HG03575 (cell line): Measurements from ENCODE around the gene CRYGN.

Source experiments
- ATAC-seq: cut with Tn5 transposase; IDR thresholded peaks from one replicate; pipeline ENCODE4 v1.9.1; 2021; ENCODE audit not compliant: unreplicated experiment, insufficient number of reproducible peaks, low FRiP score; ENCODE audit errors: extremely low read depth

CRYGN gene

DNA sequence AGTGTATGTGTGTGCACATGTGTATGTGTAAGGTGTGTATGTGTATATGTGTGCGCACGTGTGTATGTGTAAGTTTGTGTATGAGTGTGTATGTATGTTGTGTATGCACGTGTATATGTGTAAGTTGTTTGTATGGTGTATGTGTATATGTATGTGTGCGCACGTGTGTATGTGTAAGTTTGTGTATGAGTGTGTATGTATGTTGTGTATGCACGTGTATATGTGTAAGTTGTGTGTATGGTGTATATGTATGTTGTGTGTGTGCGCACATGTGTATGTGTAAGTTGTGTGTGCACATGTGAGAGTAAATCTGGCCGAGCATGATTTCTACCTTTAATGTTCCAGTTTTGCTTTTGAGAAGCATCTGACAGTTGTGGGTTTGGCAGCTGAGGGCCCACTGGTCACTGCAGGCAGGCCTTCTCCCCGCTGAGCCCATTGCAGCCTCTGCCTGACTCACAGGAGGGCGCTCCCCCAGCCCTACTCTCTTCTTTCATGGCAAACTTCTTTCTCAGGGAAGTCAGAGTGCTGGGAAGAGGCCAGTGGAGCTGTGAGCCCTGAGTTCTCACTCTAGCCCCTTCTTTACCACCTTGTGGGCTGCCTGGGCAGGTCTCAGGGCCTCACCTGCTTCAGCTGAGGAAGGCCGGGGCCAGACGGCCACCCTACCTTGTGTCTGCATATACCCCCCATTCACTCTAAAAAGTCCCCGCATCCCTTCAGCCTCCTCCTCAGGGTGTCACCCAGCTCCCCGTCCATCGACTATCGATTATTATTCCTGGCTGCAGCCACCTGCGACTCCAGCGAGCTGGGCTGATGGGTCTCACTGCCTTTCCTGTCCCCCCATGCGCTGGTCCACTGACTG is 41.3 kb downstream of the CRYGN start:
- ATAC-seq: no peak

DNA sequence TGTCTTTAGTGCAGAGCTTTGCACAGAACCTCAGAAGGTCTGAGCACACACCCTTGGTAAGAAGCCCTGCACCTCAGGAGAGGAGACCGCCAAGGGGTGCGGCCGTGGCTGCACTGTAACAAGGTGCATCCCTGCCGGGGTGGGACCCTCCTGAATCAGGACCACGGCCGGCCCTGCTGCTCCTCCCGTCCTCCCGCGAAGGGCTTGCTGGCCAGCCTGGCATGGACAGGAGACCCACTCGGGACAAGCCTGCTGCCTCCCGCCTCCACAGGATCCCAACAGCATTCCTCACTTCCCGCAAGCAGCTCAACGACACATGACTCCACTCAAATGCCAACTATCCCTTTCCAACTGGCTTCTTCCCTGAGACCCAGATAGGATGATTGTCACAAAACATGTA is 42.9 kb downstream of the CRYGN start:
- no peak for ATAC-seq

DNA sequence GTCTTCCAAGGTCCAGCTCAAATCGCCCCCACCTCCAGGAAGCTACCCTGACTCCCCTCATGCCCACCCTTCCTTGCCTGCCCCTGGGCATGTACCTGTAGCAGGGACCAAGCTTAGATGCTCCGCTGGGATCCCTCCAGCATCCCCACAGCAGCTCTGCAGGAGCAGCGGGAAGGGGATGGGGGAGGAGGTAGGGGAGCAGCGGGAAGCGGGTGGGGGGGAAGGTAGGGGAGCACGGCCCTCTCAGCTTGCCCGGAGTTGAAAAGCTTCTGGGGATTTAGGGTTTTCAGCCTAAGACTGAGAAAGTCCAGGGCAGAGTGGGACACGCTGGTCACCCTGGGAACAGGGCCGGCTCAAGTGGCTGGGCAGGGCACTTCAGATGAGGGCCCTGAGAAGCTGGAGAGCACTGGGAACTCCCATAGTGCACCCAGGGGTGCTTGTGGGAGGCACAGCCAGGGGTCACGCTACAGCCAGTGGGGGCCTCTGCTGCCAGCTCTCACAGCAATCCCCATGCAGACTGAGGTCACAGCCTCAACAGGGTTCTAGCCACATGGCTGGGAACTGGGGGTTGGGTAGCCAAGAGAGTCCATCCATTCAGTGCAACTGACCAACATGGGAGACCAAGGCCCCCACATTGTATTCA is 43.5 kb downstream of the CRYGN start:
- ATAC-seq: no peak

- ATAC-seq: no peak
Observed at GRCh38 chr7:151395036-151395367, 44.9 kb downstream of the CRYGN start.

DNA sequence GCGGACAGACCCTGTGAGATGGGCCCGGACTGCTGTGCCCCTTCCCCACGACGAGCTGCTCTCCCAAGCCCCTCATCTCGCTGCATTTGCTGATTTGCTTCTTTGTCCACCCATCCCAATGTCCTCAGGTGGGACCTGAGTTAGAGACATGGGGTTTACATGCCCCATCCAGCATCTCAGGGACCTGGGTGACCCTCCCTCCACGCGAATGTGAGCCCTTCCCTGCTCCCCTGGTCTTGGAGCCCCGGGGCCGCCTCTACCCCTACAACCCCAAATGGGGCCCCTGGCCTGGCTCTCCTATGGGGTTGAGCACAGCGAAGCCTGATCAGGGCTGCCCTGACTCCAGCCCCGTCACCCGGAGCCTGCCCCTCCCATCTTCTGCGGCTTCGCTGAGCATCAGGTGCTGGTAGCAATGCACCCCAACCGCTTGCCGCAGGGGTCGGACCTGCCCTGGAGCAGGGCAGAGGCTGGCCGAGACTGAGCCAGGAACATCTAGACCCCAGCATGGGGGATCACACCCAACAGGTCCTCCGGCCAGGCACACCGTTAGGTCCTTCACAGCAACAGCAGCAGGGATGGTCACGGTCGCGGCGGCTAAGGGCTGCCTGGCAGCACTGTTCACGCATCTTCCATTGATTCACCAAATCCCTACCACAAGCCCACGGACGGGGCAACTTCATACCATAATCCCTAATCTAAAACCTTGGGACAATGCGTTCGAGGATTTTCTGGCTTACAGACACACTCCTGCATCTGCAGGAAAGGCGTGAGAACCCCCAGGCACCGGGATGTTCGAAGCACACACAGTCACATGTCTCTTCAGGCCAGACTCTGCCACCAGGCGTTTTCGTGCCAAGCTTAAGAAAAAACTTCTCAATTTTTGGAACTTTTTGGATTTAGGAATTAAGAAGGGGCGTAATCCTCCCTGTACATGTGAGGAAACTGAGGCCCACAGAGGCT is 45.6 kb downstream of the CRYGN start:
- no peak for ATAC-seq

- no peak for ATAC-seq
Observed at GRCh38 chr7:151393031-151393977, 46.6 kb downstream of the CRYGN start.

DNA sequence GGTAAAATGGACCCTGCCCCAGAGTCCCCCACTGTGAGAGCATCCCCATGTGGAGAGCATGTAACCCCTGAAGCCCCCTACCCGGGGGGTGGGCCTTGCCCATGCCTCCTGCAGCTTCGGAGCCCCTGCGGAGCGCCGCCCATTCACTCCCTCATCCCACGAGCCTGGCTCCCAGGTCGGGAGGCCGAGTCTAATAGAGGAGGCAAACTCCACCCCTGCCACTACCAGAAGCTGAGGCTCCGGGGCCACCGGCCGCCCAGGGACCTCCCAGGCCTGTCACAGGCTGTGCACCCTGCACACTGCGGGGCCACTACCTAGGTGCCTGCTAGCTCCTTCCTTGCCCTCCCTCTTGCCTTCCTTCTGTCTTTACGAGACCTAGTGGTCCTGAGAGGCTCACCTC is 47.5 kb downstream of the CRYGN start:
- no peak for ATAC-seq

DNA sequence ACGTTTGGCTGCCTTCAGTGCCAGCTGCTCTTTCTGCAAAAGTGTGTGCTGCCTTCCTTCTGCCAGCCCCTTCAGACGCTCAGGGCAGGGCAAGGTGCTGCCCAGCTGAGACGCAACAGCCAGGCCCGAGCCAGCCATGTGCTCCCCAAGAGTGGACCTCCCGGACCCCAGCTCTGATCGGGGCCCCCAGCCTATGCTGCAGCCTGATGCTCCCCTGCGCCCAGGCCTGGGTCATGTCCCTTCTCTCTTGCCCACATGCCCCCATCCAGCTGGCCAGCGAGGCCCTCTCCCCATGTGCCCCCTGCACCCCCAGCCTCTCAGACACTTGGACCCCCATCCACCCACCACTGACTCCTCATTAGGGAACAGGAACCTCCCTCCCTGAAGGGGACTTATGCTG is 47.9 kb downstream of the CRYGN start:
- ATAC-seq: no peak

DNA sequence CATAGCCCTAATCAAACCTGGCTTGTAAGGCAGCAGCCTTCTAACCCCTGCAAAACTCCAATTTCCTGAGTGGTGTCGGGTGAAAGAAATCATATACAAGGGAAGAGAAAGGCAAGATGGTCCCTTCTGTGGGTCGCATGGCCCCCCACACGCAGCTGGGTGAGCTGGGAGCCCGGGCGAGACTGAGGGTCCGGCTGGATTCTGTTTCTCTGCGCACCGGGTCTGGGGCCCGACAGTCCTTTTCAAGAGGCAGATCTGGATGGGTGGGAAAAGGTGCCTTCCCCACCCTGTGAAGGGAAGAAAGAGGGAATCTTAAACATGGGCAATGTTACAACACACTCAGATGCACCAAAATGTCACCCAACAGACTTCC is 48.6 kb downstream of the CRYGN start:
- no peak for ATAC-seq

GRCh38 chr7:151390598-151391357 is 49.2 kb downstream of the CRYGN start:
- ATAC-seq: no peak

GRCh38 chr7:151389768-151390597 is 50.0 kb downstream of the CRYGN start:
- ATAC-seq: no peak

DNA sequence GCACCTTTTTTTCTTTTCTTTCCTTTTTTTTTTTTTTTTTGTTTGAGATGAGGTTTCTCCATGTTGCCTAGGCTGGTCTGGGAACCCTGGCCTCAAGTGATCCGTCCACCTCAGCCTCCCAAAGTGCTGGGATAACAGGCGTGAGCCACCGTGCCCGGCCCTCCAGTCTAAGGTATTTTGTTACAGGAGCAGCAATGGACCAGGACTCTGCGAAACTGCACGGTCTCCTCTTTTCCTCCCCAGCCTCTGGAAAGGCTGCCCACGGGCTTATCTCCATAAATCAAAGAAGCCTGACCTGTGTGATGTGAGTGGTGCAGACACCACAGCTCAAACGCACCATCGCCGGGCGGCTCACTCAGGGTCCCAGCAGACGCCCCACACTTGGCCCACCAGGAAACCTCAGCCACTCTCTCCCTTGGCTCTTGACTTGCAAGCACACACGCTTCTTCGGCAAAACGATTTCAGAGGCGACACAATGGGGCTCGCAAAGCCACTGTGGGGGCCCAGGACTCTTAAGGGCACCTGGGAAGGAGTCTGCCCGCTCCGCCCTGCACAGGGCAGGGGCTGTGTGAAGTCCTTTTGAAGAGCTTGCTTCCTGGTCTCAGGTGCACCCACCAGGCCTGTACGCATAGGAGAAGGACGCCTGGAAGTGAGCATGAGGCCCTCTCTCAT is 50.7 kb downstream of the CRYGN start:
- no peak for ATAC-seq

DNA sequence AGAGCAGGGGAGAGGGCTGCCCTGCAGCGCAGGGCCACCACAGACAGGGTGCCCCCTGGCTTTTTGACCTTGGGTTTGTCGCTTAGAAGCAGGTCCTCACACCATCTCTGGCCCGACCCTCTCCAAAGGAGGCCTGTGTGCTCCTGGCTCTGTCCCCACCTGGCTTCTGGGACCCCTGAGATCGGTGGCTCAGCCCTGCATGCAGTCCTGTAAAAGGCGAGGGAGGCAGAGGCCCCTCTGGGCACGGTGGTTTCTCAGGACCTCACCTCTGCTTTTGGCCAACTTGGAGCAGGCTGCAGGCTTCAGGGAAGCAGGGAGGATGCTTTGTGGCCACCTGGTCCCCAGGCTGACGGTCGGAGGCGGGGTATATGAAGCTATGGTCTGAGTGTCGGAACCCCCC is 51.5 kb downstream of the CRYGN start:
- ATAC-seq: no peak

DNA sequence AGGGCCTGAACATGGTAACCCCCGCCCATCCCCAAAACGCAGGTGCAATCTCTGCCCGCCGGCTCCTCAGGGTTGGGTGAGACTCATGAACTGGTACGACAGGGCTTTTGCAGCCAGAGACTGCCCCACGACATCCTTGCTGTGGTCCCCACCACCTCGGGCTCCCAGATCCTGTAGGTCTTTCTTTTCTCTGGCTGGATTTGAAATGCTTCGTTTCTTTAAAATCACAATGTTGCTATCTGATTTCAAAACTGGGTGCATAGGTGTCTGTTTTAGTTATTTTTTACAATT is 52.0 kb downstream of the CRYGN start:
- no peak for ATAC-seq

- ATAC-seq: no peak
Observed at GRCh38 chr7:151387161-151388006, 52.6 kb downstream of the CRYGN start.
